GM18870 (cell line): Measurements from ENCODE around the gene DTYMK.

Experiments
- ATAC-seq: cut with Tn5 transposase; IDR thresholded peaks from one replicate; pipeline ENCODE4 v1.9.1; 2021; ENCODE audit warnings: moderate library complexity; ENCODE audit not compliant: unreplicated experiment

DTYMK gene

DNA sequence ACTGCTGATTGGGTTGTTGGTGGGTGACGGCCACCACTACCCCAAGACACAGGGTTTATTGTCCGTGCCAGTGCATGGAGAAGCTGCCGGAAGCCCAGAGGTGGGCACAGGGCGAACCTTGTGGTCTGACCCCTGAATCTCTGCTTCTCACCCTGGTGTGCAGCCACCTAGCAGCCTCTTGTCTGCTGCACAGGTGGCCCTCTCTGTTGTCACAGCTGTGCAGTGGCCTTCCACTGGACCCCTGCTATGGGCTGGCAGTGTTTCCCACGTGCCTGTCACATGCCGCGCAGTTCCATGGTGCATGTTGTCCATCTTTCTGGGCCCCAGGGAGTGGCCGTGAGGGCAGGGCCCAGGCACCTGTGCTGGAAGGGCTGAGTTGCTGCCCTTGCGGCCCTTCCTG, 33.9 kb downstream of the DTYMK start:
- ATAC-seq, result no peak

DNA sequence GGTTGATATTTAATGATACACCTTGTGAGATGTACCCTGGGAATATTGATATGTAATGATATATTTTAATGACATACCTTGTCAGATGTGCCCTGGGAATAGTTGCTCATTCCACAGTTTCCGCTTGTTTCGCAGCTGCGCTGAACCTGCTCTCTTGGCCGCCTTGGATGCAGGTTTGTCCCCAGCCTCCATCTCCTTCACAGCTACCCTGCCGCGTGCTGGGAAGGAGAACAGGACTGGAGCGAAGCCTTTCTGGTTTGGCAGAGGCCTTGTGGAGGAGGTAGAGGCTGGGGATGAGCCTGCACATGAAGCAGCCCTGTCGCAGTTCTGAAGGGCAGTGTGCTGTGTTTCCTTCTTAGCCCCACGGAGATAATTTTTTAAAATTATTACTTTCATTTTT, 34.5 kb downstream of the DTYMK start:
- ATAC-seq, result no peak

DNA sequence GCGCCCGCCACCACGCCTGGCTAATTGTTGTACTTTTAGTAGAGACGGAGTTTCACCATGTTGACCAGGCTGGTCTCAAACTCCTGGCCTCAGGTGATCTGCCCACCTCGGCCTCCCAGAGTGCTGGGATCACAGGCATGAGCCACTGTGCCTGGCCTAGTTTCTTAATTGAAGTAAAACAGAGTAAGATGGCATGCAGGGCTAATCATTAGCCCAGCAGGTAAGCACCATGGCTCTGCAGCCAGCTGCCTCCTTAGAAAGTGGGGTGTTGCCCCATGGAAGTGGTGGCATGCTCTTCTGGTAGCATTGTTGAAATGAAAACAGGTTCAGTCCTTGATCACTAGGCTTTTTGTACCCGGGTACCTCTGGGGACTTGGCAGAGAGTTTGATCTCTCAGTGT, 36.7 kb downstream of the DTYMK start:
- ATAC-seq, result no peak

DNA sequence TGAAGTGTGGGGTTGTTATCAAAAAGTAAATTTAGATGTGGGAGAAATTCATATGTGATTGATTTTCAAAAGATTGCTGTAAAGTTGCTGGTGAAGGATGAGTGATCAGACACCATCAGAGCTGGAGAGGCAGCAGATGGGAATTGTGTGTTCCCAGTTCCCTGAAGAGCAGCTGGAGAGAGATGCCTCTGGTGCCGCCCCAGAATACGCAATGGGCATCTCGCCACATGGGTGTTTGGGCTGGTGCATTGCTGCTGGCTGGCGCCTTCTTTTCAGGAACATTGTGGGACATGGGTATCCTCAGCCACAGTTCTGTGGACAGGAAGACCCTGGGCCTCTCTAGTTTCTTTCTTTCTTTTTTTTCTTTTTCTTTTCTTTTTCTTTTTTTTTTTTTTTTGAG, 37.2 kb downstream of the DTYMK start:
- no peak for ATAC-seq

DNA sequence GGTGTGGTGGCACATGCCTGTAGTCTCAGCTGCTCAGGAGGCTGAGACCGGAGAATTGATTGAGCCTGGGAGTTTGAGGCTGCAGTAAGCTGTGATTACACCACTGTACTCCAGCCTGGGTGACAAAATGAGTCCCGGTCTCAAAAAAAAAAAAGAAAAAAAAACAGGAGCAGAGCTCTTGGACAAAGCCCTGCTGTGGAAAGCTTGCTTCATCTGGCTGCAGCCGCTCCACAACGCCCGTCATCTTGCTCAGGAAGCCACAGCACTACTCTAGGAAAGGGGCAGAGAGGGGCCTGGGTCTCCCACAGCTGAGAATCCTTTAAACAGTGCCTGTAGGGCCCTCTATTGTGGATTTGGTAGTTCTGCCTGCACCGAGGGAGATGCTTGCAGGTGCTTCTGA, 38.2 kb downstream of the DTYMK start:
- no peak for ATAC-seq

DNA sequence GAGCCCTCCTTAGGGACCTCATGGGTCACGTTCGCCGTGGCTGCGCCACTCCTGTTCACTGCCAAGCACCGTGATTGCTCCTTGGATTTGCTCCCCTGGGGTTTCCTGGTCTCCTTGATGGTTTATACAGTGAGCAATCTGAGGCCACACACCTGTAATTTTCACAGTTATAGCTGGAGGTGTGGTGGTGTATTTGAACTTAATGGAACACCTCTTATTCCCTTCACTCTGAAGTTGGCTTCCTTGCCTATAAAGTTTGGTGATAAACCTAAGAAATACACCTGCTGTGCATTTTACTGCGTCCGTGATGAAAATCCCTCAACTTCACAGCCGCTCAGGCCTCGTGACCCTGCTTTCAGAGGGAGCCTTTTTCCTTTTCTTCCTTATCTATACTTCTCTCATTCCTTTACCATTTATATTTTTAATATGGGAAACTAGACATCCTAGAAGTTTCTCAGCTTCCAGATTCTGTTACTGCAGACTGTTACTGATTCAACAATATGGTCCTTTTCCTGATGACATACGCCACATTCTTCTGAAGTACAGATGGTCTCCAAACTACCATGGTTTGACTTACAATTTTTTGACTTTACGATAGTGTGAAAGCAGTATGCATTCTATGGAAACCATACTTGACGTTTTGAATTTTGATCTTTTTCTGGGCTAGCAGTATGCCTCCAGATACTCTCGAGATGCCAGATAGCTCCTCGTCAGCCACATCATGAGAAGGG, 40.5 kb downstream of the DTYMK start:
- no peak for ATAC-seq

DNA sequence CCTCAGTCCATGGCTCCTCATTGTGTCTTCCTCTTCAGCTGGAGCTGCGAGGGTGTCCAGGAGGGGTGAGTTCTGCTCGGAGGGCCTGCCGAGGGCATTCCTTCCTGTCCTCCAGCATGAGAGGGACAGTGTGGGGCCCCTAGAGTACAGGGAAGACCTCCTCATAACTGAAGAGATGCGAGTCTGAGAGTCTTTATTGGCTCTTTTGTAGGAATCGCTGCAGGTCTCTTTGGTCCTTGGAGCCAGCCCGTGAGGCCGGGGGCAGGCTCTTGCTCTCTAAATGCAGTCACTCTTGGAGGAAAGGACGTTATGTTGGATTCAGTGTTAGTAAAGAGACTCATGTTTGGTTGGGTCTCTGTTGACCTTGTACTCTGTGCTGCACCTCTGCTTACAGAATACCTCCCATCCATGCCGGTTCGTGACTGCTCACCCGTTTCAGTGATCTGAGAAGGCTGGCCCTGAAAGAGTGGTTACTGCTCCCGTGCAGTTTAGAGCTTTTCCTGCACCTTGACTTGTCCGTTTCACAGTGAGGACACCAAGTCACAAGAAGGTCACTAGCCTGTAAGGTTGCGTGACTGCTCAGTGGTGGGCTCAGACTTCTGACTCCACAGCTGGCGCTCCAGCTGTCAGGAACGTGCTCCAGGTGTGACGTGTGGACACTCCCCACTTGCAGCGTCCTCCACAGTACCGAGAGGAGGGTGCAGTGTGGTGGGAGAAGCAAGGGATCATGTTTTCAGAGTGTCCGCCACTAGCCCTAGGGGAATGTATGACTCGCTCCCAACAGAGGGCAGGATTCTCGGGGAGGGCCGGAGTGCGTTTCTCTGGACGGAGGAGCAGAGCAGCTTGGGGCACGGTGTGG, 41.3 kb downstream of the DTYMK start:
- no peak for ATAC-seq

DNA sequence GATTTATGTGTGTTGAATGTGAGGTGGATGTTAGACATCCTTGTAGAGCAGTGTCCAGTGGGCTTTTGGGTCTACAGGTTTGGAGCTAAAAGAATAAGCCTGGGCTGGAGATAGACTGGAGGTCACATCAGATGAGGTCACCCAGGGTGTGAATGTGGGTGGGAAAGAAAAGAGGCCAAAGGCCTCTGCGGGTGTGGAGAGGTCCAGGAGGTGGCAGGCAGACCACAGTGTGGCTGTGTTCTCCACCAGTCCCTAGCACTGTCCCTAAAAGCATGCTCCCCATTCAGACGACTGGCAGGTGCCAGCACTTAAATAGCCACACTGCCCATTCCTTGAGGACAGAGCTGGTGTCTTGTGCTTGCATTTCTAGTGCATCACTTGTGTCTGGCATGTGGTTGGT, 45.0 kb downstream of the DTYMK start:
- ATAC-seq, result no peak

DNA sequence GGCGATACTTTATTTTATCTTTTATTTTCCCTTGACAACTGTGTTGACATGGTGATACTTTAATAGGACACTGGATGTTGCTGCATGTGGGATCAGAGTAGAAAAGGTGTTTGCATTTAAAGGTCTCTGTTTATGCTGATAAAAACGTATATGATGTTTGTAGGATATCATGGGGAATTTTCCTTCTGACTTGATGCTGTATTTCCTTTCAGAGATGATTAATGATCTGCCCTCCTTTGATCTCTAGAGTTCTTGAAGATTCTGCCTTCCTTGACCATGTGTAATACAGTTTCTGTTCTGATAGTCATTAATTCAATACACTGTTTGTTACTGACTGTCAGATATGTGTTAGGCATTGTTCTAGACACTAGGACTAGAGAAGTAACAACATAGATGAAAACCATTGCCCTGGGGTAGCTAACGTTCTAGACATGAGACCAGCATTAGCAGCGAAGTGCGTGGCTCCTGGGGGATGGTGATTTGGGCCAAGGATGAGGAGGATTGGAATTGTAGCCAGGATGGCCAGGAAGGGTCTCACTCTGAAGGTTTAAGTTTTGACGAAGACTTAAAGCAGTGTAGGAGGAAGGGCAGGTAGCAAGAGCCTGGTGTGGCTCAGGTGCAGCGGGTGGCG, 46.3 kb downstream of the DTYMK start:
- no peak for ATAC-seq

DNA sequence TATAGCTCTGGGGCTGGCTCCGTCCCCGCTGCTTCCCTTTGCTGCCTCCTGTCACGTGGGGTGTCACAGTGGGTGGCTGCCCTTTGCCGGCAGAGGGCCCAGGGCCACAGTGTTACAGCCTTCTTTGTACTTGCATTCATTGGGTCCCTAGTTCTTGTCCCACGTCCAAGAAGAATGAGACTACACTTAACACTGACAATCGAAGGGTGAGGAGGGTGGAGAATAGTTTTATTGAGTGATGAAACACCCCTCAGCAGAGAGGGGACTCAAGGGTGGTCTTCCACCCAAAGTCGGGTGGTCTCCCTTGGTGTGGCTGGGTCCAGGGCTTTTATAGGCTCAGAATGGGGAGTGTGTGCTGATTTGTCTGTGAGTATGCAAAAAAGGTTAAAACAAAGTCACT, 47.2 kb downstream of the DTYMK start:
- ATAC-seq, result no peak

DNA sequence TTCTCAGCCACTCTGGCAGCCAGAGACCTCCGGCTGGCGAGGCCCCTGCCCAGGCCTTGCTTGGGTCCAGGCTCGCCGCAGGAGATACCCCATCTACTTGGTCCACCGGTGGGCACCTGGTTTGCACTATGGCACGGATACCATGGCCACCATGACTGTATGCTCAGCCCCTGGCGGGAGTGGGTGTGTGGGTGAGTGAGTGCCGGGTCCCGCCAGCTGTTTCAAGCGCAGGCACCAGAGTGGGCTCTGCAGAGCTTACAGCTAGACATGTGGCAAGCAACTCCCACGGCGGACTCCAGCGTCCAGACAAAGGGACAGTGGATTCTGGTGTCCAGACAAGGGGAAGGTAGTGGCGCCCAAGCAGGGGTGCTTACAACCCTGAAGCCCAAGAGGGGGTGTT, 47.7 kb downstream of the DTYMK start:
- no peak for ATAC-seq

DNA sequence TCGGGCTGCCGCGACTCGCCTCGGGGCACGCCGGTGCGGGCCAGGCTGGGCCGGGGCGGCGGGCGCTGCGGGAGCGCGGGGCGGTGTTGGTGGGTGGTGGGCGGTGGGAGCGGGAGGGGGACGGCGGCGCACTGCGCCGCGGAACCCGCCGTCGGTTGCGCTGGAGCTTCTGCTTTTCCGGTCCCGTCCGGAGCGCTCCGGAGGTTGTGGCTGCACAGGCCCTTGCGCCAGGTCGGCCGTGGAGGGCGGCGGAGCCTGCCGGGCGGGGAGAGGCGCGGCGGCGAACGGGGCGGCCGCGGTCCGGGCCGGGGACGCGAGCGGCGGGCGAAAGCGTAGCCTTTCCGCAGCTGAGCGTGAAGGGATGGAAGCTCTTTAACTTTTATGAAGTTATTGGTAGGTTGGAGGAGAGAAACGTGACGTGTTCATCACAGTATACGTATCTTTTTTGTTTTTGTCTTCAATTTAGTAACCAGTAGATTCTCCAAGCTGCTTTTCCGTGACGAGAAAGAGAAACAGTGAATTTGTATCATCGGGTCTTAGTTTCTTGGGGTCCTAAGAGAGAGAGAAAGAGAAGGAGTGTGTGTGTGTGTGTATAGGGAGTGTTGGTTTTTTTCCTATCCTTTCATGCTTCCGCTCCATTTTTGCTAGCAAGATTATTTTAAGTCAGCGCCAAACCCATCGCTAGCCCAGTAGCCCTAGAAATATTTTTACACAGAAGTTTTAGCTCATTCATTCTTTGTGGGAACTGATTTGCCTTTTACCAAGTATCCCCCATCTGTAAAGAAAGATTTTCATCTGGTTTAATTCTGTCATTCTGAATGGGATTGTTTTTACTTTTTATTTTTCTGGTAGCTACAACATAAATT, 48.6 kb downstream of the DTYMK start:
- no peak for ATAC-seq

DNA sequence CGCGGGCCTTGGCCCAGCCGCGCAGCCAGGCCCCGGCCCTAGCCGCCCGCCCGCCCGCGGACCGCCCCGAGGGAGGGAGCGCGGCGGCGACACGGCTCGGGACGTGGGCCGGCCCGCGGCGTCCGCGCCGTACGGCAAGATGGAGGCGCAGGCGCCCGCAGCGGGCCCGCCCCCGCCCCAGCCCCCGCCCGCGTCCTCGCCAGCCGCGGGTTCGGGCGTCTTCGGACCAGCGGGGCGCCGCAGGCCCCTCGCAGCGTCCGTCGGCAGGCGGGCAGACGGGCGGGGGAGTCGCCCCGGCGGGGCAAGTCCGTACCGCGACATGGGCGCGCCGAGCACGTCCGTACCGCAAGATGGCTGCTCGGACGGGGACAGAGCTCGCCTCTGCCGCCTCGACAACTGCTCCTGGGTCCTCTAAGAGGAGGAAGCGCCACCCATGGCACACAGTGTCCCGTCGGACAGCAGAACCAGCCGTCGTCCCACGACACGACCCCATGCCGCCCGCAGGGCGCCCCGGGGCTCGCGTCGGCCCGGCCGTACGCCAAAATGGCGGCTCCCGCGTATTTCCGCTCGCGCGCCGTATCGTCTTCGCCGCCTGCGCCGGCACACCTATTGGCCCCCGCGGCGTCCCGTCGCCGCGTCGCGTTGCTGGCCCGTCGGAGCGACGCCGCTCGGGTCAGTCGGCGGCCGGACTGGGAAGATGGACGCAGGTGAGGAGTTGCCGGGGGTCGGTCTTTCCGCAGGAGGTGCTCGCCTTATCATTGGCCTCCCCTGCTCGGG, 49.4 kb downstream of the DTYMK start, which contains the start of the genes ATG4B and THAP4:
Gene ATG4B (plus strand): TSS at position 676 of the 777 bp plus-strand sequence. CDS start 22 bp downstream, at position 698.
Gene THAP4 (minus strand): TSS at position 141 of the 777 bp plus-strand sequence. CDS start 141 bp downstream, outside the sequence.
- peak; percentile 46 for ATAC-seq

DNA sequence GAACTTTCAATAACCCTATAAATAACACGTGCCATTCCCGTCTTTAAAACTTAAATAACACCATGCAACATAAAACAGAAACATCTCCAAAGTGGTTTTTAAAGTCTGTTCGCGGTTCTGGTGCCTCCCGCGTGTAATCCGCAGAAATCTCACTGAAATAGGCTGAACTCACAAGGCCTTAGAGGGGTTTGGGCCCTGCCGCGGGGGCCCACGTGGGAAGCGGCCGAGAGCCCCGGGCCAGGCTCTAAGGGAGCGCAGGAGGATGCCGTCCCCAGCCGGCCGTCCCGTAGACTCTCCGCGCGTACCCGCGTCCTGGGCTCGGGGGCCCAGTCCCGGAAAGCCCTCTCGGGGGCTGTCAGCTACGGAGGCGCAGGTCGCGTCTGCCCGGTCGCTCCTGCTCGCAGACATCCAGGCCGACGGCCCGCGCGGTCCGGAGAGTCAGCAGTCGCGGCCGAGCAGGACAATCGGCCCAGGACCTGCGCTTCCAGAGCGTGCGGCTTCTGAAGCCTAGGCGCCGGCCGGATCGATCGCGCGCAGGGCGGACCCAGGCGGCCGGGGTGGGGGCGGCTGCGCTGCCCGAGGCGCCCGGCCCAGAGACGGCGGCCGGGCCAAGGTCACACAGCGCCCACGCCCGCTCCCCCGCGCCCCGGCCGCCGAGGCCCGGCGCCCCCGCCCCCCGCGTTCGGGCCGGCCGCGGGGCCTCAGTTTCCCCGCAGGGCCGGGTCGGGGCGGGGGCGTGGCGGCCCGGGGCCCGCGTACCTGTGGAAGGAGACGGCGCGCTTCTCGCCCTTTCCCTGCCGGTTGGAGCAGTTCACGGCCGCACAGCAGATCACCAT, 50.2 kb downstream of the DTYMK start:
- ATAC-seq, result no peak

DNA sequence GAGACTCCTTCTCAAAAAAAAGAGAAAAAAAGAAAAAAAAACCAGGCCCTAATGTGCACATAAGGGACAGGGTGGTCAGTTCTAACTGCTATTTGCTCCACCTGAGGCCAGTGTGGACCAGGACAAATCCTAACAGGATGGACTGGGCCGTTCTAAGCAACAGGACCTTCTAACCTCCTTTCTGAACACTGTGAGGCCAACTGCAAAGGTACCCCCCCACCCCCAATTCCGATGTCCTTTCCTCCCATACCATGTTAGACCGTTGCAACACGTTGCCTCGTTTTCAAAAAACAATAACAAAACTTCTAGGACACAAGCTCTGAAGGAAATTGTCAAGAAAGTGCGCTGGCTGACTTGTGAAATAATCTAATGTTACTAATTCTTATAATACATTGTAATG, 50.9 kb downstream of the DTYMK start:
- ATAC-seq, result no peak

DNA sequence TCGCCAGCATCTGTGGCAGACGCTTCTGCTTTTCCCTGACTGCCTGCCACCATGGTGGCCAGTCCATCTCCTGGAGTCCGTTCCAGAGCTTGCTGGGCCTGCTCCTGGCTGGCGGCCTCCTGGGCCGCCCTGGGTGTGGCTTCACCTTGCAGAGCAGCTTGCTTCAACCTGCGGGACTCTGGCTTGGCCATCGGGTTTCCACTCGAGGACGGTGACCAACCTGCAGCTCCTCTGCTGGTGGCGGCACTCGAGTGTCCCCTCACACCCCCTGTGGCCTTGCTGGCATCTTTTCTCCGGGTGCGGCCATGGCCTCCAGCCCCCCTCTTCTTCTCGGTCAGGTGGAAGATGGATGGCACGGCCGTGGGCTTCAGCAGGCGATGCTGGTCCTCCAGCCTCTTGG, 53.1 kb downstream of the DTYMK start:
- no peak for ATAC-seq

DNA sequence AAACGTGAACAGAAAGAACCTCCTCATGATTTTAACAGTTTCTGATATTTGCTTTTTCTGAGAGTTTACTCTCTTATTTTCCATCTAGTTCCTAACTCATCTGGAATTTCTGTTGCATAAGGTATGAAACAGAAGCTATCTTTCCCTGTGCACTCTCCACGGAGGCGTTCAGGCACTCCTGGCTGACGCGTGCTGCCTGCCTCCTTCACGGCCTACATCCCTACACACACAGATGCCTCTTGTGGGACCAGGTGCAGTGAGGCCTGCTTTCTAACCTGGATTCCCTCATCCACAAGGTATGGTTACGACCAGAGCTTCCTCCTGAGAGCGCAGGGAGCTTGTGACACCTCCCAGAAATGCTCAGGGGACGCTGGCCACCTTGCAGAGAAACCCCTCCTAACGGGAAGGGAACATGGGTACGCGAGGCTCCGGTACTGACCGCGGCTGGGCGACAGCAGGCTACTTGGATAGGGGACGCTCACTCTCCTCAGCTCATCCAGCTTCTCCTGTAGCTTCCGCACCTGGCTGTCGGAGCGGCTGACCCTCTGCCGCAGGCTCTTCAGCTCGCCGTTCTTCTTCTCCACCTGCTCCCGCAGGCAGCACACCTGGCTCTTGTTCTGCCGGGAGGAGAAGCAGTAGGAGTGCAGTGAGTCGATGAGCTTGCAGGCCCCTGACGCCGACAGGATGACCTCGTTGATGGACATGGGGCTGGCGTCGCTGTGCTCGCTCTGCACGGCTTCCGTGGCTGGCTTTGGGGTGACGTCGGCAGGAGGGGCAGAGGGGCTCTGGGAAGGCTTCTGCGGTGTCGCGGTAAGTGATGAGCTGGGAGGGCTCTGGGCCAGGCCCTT, 53.9 kb downstream of the DTYMK start:
- ATAC-seq, result no peak

DNA sequence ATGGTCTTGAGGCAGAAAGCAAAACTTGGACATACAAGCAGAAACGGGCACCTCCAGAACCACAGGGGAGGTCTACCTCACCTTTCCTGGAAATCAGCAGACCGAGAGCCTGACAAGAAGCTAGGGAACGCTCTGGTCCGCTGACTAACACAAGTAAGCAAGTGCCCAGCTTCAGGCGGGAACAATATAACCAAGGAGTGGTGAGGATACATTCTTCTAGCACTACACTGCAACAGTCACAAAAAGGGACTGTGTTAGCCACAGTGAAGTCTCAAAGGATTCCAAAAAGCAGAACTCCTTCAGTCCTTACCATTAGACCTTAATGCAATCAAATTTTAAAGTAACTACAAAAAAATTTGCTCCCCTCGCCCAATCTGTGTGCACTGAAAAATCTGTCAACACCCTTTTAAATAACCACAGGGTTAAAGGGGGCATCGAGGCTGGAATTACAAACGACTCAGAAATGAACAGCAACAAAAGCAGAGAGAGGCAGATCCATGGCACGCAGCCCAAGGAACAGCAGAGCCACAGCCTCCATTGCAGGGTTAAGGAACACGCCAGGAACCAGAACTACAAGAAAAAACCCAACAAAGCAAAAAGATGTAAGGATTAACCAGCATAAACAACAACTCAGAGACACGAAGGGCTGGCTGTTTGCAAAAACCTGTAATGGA, 56.7 kb downstream of the DTYMK start:
- no peak for ATAC-seq
